ENCODE data around the gene SSUH2.

SSUH2 gene

DNA sequence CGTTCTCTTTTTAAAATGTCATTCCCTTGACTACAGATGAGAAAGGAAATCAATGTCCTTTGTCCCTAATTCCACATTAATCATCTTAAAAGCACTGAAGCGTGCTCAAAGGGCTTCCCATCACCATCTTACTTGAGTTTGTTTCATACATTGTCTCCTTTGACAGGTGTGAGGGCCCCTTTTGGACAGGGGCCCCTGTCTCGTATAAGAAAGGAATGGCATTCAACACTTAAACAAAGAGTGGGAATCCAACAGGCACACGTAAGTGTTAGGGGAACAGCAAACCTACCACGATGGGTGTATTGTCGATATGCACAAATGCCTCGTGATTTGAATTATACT, 5.0 kb downstream of the SSUH2 start:
- DNase-seq = no peak

DNA sequence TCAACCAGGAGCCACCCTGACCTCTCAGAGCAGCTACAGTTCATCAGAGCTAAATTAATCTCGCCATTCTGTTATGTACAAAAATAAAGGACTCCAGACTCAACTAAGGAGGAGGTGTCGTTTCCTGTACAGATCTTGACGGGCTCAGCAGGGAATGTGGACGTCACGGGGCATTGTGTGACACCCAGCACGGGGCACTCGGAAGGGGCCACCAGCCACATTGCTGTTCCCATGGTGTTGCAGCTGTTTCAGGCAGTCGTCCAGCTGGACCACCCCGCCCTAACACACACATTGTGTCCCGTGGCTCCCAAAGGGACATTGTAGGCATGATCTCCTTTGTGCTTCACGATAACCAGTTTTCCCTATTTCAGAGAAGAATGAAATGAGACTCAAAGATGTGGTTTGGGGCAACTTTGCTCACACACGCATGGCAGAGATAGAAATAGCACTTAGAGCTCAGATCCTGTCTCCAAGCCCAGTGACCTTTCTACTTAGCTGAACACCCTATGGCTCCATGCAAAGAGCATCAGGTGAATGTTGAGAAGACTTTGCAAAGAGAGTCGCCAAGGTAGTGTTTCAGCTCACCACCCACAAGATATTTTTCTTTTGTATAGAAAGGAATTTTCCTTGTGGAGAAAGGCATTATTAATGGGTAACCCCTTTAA, 5.5 kb downstream of the SSUH2 start:
- no peak for DNase-seq

DNA sequence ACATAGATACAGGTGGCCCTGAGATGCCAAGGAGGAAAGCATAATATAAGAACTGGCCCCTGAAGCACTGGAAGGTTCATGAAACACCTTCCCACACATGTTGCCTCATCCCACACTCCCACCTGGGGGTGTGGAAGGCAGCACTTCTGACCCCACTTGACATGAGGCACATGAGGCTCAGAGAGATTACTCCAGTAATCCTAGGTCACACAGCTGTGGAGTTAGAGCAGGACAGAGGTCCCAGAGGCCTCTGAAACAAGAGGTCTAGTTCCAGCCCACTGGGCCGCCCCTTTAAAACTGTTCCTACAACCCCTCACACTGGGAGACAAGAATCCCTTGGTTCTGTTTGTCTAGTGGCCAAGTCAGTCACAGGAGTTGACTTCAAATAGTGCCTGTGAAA, 7.2 kb downstream of the SSUH2 start:
- DNase-seq = no peak

DNA sequence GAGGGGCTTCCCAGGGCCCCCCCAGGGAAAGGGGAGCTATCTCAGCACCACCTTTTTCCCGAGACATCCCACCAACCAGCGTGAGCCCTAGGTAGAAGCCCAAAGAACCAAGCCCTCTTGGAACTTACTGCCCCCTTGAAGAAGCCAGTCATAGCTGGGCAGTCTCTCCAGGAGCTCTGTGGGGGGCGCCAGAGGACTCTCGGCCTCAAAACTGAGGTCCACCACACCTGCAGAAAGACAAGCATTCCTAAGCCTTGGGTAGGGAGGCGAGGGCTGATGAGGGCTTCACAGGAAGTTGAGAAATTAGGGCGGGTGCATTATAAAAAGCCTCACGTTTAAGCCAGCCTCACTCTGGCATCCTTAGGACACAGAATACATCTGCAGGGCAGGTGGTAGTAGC, 9.0 kb downstream of the SSUH2 start:
- DNase-seq = no peak

DNA sequence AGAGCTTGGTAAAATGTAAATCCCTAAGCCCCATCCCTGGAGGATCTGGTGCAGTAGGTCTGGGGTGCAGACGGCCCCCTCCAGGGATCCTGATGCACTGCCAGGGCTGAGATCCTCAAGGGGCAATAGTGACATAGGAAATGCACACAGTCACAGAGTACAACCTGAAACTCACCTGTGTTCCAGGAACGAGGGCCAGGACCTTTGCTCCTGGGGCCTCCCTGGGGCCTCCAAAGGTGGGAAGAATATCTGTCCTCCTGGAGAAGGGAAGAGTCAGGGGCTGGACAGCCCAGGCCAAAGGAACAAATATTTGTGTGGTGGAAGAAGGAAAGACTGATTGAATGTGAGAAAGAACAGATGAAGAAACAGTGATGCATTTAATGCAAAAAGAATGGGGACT, 9.5 kb downstream of the SSUH2 start:
- no peak for DNase-seq

DNA sequence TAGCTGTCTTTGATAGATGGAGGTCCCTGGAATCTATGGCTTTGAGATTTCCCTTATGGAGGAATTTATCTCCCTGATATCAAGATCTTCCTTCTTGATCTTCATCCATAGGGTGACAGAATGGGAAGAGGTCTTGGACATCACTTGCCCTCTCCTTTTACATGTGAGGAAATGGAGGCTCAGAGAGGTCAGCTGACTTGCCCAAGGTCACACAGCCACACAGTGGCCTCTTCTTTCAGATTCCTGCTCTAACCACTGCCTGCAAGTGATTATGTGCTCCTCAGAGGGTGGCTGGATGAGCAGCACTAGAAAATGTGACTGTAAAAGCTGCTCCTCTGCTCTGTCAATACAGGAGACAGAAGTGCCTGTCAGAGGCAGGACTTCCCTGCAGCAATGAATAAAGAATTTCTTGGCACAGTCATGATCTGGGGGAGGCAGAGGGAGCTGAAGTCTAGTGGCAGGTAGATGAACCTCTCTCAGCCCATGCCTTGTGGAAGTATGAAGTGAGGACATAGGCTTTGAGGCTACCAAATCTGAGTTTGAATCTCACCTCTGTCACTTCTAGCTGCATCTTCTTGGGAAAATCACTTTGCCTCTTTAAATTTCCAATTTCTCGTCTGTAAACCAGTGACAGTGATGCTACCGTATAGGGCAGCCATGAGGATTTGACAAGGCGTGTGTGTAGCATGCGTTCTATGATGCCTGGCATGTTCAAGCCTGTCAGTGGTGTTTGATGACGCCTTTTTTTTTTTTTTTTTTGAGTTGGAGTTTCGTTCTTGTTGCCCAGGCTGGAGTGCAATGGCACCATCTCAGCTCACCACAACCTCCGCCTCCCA, 12.0 kb downstream of the SSUH2 start:
- no peak for DNase-seq

DNA sequence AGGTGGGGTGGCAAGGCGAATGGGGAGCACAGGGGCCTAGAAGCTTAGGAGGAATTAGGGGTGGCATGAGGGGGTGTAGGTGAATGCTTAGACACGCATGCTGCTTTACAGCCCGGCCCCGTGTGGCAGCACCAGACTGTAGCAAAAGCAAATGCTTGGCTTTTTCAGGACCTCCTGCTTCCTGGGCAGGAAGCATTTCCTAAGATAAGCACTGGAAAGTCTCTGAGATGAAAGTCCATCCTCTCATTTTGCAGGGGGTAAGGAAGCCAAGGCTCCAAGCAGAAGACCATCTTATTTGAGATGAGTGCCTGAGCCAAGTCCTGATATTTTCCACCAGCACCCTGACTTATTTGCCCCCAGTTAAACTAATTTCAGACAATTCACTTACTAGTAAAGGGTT, 12.9 kb downstream of the SSUH2 start:
- no peak for DNase-seq

DNA sequence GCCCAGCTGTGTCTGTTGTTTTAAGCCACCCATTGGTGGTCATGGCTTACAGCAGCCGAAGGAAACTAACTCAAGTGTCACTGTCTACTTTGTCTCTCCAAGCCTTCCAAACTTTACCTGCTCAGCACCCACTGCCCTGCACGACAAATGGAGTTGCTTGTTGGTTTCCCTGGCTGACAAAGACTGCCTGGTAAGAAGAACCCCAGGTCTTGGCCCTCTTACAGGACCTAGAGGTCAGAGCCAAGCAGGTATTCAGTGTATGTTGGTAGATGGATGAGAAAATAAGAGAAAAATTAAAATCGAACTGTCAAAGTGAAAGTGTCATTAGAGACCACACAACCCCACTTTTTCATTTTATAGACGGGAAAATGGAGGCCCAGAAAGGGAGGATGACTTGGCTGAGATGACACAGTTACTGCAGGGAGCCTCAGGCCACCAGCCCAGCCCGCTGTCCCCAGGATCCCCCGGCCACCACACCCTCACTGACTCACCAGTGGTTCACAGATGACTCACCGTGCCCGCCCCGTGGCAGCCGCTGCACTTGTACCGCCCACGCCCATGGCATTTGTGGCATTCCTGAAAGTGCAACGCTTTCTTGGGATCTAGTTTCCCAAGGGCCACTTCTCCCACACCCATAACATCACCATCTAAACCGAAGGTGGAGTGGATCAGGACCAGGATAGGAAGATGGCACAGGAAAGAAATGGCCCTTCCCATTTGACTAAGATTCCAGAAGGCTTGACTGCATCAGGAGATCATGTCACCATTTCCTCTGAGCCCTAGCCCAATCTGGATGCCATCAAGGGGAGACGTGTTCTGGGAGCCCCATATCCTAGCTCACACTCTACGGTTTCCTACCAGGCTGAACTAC, 15.2 kb downstream of the SSUH2 start:
- DNase-seq = no peak

DNA sequence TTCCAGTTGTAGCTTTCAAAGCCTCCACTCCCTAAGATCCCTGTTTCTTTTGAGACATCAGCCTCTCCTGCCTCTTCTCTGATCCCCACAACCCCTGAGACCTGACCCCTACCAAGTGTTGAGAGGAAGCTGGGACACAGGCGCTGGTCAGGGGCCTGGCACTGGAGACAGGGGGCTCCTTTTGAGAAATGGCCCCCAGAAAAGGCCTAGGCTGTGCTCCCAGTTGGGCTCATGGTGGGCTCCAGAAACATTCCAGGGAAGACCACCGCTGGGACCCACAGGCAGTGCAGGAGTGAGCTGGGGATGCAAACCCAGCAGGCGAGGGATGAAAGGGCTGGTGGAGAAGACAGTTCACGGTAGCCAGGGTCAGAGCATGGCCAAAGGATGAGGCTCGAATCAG, 16.6 kb downstream of the SSUH2 start:
- no peak for DNase-seq

DNA sequence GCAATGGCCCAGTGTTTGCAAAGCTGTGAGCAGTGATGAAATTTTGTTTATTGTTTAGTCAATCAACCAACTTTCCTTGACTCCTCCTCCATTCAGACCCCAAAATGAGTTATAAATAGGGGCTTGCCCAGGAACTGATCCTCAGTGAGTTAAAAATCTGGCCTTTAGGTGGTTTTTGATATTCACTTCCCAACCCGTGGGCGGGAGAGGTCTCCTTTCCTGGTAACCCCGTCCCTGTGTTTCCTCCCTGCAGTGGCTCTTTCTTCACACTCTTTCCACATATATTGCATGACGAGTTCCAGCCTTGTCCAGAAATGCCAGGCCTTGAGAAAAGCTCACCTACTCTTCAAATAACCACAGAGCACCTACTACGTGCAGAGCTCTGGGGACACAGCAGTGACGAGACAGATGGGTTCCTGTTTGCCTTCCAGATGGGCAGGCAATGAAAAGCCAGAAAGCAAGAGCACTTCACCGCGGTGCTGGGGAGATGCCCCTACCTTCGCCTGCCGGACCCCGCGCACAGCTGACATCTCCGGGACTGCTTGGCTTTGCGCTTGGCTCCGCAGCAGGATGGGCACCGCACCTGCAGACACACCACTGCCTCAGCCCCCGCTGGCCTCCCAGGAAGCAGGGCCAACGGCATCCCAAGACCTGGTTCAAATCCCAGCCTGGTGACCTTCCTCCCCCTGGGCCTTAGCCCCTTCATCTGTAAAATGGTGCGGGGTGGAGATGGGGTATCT, 17.2 kb downstream of the SSUH2 start:
- no peak for DNase-seq

DNA sequence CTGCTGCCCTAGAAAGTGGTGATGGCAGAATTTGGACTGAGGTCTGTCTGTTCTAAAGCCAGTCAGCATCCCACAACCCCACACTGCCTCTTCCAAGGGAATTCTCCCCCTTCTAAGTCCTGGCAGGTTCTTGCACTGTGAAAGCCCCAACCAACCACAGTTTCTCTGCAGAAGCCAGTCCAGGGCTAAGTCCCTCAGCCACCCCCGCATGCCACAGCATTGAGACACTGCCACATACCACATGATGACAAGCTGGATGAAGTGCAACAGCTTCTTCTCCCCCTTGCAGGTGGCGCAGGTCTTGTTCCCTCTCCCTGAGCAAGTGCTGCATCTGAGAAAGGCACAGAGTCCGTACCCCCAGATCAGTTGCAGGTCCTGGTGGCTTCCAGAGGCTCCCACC, 18.6 kb downstream of the SSUH2 start:
- no peak for DNase-seq

DNA sequence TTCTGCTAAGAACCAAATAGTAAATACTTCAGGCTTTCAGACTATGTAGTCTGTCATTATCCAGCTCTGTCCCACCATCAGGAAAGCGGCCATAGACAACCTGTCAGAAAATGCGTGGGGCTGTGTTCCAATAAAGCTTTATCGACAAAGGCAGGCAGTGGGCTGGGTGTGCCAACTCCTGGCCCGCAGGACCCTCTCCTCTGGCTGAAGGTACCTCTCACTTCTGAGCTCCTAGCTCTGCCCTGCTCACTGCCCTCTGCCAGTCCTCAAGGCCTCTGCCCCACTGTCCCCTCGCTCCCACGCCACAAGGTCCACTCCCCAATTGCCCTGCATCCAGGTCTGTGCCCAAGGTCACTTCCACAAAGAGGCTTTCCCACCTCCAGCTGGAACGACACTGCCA, 20.0 kb downstream of the SSUH2 start:
- DNase-seq = no peak

DNA sequence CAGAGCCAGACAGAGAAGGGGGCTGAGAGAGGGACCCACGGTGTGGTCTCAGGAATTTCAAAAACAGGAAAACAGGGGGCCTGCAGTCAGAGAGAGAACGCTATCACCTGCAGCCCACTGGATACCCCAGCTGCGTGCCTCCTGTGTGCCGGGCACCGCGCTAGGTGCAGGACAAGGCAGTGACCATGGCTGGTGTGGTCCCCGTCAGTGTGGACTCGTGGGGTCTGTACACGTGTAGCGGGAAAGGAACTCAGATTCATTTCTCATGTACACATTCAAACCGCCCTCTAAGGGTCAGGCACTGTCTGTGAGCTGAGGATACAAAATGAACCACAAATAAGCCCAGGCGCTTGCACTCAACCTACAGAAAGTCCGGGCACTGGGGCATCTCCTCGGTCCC, 20.9 kb downstream of the SSUH2 start:
- no peak for DNase-seq

DNA sequence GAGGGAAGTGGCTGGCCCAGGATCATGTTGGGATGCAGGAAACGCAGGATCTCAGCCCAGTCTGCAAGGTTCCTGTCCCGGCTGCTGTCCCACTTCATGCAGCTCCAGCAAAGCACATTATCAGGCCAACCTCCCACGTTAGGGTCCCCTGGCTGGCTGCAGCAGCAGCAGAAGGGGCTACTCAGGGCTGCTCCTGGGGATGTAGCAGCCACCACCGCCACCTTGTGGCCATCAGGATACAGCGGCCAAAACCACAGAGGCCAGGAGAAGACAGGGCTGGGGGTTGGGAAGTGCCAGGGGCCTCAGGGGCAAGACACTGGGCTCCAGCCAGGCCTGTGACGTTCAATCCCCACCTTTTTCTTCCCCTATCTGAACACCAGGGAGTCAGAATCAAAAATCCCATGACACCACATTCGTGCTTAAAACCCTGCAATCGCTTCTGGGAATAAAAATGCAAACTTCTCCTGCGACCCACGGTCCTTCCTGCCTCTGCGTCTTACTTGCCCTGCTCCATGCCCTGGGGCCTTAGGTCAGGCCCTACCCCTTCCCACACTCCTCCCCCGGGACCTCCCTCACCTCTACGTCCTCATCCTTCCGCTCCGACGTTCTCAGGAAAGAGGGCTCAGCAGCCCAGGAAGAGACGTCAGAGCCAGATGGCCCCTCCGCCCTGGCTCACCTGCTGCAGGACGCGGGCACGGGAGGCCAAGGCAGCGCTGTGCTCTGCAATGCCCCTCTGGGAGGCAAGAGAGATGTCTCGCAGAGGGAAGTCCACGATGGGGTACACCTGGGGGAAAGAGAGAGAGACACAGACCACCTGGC, 21.5 kb downstream of the SSUH2 start:
- DNase-seq = peak; percentile 20

DNA sequence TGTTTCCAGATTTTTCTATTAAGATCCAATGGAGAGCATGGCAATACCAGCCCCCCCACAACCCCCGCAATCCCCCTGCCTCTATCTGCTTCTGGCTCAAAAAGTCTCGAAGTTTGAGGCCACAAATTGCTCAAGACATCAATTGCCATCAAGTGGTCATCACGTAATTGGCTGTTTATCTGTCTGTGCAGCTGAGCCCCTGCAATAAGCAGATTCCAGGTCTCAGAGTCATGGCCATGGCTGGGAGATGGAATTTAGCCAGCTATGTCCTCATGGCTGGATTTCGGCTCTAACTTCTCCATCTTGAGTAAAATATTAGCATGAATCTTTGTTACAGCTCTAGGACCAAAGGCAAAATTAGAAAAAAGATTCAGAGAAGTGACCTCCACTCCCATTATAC, 22.7 kb downstream of the SSUH2 start:
- DNase-seq = no peak

DNA sequence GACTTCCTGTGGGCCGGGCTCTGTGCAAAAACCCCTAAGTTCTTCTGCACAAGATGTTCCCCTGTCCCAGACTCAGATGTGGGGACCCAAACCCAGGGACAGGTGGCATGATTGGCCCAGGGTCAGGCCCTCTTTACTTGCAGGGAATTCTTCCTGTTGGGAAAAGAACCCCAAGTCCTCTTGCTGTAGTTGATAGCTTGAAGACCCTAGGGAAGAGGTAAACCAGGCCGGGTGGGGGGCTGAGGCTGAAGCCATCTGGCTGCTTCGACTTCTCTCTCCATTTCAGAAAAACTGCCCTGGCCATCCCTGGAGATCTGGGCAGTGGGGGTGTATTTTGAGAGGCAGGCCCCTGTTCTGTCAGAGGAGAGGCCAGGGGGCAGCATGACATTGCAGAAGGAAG, 23.5 kb downstream of the SSUH2 start:
- no peak for DNase-seq

DNA sequence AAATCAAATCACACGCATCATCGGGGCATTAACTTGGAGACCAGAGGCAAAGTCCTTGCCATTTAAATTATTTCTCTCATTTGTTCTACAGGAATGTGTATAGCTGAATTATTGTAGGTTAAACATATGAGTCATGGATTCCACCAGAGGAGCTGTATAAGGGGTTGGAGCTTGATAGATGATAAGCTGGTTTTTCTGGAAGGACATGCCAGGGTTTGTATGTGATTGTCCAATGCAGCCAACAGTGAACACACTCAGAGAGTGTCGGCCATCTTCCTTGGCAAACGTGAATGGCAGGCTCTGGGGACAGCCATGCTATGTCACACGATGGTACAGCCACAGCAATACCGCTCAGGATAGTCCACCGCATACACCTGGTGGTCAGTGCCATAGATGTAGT, 25.1 kb downstream of the SSUH2 start:
- DNase-seq = no peak

DNA sequence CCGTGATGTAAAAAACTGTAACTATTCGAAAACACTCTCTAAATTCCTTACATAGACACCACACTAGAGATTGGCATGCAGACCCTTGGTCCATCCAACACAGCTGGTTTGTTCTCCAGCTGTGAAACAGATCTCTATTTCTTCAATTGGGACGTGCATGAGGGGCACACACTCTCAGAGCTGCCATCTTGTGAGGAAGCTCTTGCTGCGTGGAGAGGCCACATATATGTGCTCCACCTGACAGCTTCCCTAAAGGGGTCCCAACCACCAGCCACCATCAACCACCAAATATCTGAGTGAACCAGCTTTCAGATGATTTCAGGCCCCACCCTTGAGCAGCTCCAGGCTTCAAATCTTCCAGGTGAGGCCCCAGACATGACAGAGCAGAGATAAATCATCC, 25.6 kb downstream of the SSUH2 start:
- DNase-seq = no peak

DNA sequence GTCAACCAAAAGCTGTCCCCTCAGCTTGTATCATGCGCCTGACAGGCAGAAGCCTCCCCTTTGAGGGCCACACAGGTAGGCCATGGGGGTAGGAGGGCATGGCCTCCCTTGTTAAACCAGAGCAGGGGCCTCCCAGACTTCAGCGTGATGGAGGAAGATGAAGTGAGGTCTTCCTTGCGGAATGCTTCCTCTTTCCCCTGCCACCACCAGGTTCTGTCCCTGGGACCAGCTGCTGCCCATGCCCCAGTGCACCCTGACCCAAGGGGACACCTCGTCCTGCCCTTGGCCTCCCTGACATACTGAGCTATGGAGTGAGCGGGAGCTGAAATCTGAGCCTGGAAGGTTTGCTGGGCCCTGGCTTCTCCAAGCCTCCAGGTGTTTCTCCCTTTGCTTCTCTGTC, 26.7 kb downstream of the SSUH2 start:
- no peak for DNase-seq

DNA sequence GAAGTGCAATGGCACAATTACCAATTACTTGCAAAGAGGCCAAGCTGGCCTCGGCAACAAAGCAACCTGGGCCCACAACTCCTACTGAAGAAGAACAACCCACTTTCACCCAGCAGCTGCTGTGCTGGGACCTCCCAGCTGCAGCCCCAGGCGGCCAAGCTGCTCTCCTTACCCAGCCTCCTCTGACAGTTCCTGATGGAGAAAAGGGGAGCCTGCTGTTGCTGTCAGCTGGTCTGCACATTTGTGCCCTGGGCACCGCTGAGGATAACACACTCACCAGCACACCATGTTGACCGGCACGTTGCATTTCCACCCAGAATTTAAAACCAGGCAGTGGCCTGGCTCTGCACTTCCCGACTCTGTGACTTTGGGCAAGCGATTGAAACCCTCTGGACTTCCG, 33.6 kb downstream of the SSUH2 start:
- DNase-seq = no peak

DNA sequence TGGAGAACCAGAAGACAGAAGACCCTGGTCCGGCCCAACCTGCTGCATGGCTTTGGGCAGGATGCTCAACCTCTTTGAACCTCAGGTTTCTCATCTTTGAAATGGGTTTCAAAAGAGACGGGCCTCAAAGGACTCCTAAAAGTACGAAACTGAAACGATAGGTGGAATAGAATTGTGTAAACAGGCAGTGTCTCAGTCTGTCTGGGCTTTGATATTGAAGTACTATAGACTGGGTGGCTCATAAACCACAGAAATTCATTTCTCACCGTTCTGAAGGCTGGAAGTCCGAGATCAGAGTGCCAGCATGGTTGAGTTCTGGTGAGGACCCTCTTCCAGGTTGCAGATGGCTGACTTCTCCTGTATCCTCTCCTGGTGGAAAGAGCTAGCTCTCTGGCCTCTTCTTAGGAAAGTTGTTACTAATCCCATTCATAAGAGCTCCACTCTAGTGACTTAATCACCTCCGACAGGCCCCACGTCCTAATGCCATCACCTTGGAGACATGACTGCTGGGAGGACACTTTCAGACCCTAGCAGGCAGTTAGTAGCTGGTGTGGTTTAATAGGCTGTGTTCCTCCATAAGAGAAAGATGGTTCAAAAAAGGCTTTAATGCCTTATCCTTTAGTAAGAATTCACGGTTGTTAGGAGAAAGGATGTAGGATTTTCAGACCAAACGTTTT, 35.7 kb downstream of the SSUH2 start:
- no peak for DNase-seq
